Frontal cortex (tissue), 4 donors: ENCODE results near the gene PSEN1. TPM values are rescaled to one million over a fixed set of nuclear protein-coding genes. Genes with fewer than 3 reads are reported as not detected.

ENCODE experiments used
- DNase-seq, 2 donors: peaks; one replicate each; pipeline ENCODE4 v3.0.0; 2012; ENCODE audit warnings: low spot score in 2 of 2
- FAIRE-seq: peaks from 2 replicates; lab custom pipeline; 2012; peaks lifted over from hg19 to GRCh38; lab: Jason Lieb, UNC
- total RNA-seq: library from RNA; depleted of rRNA; stranded (reverse); fragments of >200 nt; gene quantifications from one replicate; pipeline ENCODE4 v1.2.3, GENCODE V29; 2014
- donor health status: control.
- donor health status: control.
- donor health status: control.

The PSEN1 gene
- total RNA-seq: 72.2 TPM

DNA sequence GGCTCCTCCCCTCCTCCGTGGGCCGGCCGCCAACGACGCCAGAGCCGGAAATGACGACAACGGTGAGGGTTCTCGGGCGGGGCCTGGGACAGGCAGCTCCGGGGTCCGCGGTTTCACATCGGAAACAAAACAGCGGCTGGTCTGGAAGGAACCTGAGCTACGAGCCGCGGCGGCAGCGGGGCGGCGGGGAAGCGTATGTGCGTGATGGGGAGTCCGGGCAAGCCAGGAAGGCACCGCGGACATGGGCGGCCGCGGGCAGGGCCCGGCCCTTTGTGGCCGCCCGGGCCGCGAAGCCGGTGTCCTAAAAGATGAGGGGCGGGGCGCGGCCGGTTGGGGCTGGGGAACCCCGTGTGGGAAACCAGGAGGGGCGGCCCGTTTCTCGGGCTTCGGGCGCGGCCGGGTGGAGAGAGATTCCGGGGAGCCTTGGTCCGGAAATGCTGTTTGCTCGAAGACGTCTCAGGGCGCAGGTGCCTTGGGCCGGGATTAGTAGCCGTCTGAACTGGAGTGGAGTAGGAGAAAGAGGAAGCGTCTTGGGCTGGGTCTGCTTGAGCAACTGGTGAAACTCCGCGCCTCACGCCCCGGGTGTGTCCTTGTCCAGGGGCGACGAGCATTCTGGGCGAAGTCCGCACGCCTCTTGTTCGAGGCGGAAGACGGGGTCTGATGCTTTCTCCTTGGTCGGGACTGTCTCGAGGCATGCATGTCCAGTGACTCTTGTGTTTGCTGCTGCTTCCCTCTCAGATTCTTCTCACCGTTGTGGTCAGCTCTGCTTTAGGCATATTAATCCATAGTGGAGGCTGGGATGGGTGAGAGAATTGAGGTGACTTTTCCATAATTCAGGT lies at the start of gene PSEN1:
PSEN1 (plus strand) TSS at position 121 of the 839 bp plus-strand sequence. CDS start 11,513 bp downstream, outside the sequence.
- FAIRE-seq (no peak), DNase-seq (peak; percentile 92 to 99)

DNA sequence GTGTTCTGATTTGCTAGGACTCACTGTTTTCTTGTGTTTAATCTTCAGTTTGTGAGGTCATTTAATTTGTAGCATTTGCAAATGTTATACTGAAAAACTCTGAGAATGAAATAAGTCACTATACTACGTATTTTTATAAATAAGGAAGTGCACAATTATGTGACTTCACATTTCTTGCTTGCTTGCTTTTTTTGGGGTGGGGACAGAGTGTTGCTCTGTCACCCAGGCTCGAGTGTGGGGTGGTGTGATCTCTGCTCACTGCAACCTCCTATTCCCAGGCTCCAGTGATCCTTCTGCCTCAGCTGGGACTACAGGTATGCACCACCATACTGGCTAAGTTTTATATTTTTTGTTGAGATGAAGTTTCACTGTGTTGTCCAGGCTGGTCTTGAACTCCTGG lies 45.3 kb upstream of the PSEN1 start:
- DNase-seq: no peak
- FAIRE-seq: no peak

DNA sequence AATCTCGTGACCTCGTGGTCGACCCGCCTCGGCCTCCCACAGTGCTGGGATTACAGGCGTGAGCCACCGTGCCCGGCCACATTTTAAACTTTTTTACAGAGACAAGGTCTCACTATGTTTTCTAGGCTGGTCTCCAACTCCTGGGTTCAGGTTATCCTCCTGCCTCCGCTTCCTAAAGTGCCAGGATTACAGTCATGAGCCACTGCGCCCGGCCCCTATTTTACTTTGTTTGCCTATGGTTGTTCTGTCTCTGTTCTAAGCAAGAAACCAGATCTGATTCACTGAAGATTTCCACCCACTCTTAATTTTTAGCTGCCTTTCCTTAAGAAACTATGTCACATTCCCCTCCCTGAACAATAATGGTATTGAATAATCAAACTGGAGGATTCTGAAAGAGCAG lies 38.9 kb upstream of the PSEN1 start:
- DNase-seq (no peak), FAIRE-seq (no peak)

DNA sequence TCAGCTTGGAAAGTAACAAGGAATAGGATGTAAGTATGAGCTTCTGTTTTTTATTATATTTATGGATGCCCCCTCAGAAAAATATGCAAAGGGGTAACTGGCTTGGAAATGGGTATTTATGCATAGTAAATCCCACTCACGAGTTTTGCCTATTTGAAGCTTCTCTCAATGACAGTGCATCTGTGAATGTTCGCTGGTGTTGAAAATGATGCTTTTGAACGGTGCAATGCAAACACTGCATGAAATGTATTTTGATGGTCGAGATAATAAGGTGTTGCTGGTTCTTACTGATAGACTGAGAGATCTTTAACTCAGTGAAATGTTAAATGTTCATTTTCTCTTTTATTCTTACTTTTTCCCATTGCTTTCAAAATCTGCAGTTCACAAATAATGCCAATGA lies 36.0 kb upstream of the PSEN1 start:
- DNase-seq (no peak), FAIRE-seq (no peak)

DNA sequence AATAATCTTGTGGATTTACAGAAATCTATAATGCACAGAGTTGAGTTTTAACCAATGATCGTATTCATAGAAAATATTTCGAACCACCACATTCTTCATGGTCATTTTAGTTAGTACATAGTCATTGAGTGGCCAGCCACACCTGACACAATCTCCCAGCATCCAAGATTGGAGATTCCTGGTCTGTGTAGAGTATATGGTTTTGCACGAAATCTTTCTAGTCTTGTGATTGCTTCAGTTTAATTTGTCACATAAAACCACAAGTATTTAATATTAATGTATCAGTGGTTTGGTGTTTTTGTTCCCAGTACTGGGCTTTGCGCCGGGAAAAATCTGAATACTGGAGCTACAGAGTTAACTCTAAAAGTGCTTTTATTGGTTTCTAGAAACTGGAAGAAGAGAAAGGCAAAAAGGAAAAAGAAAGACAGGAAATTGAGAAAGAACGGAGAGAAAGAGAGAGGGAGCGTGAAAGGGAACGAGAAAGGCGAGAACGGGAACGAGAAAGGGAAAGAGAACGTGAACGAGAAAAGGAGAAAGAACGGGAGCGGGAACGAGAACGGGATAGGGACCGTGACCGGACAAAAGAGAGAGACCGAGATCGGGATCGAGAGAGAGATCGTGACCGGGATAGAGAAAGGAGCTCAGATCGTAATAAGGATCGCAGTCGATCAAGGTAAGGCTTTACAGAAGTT lies 33.4 kb upstream of the PSEN1 start:
- no peak for FAIRE-seq
- DNase-seq: no peak

DNA sequence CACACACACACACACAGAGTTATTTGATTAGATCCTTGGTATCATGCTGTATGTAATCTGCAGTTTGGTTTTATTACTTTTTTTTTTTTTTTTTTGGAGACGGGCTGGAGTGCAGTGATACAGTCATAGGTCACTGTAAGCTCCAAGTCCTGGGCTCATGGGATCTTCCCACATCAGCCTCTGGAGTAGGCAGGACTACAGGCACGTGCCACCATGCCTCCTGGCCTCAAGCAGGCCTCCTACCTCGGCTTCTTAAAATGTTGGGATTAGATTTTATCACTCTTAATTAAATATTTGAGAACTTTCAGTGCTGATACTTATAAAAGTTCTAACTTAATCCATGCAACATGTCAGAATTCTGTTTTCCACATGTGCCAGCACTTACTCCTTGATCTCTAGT lies 31.3 kb upstream of the PSEN1 start:
- DNase-seq: no peak
- no peak for FAIRE-seq

DNA sequence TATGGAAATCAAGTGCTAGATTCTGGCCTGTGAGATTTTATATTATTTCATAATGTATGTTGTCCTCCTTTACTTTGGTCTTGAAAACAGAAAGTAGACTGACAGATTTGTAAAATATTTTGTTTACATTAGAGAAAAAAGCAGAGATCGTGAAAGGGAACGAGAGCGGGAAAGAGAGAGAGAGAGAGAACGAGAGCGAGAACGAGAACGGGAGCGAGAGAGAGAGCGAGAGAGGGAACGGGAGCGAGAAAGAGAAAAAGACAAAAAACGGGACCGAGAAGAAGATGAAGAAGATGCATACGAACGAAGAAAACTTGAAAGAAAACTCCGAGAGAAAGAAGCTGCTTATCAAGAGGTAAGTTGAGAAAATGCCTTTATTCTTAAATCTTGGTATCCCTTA lies 30.6 kb upstream of the PSEN1 start:
- DNase-seq (no peak), FAIRE-seq (no peak)

DNA sequence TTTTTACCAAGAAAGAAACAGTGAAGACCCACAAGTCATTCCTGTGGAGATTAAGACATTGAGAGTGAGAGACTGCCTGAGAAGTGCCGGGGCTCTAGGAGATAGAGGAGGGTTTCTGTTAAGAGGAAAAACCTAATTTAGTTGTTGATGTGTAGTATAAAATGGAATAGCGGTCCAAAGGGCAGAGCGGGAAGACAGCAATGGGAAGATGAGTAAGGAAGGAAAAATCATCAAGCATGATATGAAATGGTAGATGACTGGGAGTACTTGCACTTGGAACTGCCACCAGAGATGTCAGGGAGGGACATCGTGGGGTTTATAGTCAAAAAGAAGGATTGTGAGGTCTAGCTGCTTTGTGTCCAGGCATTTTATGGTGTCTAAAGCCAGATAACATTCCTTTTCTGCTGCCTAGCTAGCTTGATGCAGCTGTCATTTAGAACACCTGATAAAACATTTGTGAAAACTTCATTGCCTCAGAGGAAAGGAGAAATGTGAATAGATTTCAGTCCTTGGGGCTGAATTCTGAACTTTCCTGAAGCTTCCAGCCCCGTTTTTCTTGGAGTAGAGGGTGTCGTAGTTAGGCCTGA lies 20.1 kb upstream of the PSEN1 start:
- DNase-seq (no peak), FAIRE-seq (no peak)

DNA sequence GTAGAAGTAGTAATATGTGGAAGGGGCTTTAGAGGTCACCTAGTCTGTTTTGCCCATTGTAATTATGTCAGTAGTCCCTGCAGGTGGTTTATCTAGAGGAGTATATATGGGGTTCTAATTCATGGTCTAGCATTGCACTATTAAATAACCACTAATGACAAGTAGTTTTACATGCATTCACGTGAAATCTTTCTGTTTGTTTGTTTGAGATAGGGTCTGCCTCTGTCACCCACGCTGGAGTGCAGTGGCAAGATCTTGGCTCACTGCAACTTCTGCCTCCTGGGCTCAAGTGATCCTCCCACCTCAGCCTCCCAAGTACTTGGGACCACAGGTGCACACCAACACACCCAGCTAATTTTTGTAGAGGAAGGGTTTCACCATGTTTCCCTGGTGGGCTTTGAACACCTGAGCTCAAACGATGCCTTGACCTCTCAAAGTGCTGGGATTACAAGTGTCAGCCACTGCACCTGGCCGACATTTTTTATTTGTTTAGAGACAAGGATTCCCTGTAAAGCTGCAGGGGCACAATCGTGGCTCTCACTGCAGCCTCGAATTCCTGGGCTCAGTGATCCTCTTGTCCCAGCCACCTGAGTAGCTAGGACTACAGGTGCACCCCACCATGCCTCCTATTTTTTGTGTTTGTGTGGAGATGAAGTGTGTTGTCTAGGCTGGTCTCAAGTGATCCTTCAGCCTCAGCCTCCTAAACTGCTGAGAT lies 12.0 kb upstream of the PSEN1 start:
- FAIRE-seq (no peak), DNase-seq (no peak)

DNA sequence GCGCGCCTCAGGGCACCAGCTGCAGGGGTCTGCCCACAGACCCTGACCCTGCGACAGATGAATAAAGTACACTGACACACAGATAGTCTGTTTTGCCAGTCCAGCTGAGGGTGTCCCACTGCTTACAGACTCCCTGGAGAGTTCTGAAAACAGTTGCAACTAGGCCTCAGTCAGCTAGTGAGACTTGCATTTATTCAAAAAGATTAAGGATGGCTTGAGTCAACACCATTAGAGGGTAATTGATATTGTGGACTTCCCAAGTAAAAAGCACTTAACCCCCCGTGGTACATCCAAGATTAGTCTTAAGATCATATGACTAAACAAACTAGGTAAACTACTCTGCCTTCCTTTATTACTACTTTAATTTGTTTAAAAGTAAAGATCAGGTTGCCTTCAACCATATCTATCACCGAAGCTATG lies 11.1 kb upstream of the PSEN1 start:
- FAIRE-seq: no peak

DNA sequence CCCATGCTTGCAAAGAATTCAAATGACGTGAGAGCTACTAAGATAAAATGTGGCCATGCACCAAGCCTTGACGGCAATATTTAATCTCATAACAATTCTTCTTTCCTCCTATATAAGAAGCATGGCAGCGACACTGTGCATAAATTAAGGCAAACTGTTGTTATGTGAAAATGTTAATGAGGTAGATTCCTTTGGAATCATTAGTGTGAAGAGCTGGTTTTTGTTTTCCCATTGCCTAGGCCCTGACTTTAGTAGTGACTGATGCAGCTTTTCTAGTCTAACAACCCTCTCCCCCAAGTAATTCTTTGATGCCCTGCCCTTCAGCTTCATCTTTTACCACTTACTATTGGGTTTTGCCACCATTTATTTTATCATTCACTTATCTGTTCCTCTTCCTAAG lies 10.6 kb upstream of the PSEN1 start:
- DNase-seq (no peak), FAIRE-seq (no peak)

More for the DNA sequence above, 11.1 kb upstream of the PSEN1 start:
- no peak for DNase-seq

DNA sequence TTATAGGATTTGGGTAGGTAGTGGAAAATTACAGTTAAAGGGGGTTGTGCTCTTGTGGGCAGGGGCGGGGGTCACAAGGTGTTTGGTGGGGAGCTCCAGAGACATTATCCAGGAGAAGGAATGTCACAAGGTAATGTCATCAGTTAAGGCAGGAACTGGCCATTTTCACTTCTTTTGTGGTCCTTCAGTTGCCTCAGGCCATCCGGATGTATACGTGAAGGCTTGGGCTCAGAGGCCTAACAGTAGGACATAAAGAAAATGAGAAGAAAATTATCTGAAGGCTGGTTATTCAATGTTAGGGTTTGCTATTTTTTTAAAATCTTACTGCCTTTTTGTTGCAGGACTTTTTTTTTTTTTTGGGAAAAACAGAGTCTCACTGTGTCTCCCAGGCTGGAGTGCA lies 2.5 kb upstream of the PSEN1 start:
- no peak for FAIRE-seq
- DNase-seq: no peak

DNA sequence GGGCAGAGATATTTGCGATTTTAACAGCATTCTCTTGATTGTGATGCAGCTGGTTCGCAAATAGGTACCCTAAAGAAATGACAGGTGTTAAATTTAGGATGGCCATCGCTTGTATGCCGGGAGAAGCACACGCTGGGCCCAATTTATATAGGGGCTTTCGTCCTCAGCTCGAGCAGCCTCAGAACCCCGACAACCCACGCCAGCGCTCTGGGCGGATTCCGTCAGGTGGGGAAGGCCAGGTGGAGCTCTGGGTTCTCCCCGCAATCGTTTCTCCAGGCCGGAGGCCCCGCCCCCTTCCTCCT lies 271 bp upstream of the PSEN1 start:
- no peak for FAIRE-seq
- no peak for DNase-seq

DNA sequence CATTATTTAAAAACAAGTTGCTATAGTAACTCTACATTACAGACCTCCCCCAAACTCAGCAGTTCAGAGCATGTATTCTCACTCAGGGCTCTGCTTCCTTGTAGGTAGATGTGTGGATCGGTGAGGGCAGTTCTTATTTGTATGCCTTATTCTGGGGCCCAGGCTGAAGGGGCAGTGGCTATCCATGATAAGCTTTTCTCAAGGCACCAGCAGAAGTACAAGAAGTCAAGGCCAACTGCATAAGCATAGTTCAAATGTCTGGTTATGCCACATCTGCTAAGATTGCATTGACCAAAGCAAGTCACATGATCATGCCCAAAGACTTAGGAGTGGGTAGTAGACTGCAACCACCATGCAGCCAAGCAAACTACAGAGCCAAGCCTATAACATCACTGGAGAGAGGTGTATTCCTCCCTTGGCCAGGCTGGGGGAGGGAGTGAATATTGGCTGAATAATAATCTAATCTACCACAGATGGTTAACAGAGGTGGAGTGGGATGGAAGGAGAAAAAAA lies 4.6 kb downstream of the PSEN1 start:
- FAIRE-seq (no peak), DNase-seq (no peak)

DNA sequence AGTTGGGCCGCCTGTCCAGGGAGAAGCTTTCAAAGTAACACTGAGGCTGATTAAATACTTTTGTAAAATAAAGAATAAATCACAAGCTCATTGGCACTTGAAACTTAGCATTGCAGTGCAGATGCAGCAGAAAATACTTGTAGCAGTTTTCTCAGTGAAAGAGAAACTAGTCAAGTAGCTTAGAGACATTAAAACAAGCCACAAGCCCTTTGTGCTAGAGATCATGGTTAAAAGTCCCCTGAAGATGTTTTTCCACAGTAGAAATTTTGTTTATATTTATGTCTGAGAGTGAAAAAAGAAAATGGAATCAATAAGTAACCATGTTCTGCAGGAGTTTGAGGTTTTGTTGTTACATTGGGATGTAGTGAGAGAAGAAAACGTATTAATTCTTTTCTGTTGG lies 5.9 kb downstream of the PSEN1 start:
- FAIRE-seq (no peak), DNase-seq (no peak)

DNA sequence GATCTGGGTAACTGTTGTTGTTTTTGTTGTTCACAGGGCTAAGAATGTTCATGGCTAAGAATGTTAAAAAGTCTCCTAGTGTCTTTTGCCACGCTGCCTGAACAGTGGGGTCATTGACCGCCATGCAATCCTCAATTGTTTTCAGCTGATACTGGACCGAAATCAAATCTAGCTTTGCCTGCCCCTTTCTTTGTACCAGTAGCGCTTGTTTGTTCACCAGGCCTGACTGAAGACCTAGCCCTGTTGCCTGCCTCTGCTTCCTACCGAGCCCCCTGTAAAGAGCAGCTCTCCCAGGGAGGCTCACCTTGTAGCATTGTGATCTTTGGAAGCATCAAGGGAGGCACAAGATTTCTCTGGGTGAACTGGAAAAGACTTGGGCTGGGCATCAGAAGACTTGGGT lies 6.7 kb downstream of the PSEN1 start:
- DNase-seq (peak; percentile 32 to 50), FAIRE-seq (no peak)

DNA sequence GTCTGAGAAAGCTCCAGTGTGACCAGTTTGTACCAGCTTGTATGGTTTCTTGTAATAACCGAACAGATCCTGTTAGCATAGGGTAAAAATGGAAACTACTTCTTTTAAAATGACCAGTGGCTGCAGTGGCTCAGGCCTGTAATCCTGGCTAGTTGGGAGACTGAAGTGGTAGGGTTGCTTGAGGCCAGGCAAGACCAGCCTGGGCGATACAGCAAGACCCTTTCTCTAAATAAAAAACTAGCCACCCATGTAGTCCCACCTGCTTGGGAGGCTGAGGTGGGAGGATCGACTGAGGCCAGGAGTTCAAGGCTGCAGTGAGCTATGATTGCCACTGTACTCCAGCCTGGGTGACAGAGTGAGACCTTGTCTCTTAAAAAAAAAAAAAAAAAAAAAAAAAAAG lies 7.3 kb downstream of the PSEN1 start:
- FAIRE-seq (no peak), DNase-seq (no peak)

DNA sequence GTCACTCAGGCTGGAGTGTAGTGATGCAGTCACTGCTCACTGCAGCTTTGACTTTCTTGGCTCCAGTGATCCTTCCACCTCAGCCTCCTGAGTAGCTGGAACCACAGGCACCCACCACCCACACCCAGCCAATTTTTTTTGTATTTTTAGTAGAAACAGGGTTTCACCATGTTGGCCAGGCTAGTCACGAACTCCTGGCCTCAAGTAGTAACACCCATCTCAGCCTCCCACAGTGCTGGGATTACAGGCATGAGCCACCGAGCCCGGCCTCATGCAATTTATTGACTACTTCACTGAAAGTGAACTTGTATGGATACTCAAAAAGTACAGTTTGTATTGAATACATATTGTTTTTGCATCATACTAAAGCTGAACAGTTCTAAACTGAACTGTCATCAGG lies 9.1 kb downstream of the PSEN1 start:
- FAIRE-seq: no peak

DNA sequence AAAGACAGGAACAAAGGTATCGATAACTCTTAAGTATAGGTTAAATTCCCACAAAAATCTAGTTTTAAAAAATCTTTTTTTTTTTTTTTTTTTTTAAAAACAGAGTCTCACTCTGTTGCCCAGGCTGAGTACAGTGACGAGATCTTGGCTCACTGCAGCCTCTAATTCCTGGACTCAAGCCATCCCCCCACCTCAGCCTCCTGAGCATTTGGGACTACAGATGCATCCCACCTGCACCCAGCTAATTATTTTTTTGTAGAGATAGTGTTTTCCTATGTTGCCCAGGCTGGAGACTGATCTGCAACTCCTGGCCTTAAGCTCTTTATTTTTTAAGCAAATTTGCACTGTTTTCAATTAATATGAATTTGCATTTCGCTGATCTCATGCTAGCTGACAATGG lies 9.8 kb downstream of the PSEN1 start:
- no peak for DNase-seq
- no peak for FAIRE-seq

More for the DNA sequence above, 9.1 kb downstream of the PSEN1 start:
- no peak for DNase-seq

DNA sequence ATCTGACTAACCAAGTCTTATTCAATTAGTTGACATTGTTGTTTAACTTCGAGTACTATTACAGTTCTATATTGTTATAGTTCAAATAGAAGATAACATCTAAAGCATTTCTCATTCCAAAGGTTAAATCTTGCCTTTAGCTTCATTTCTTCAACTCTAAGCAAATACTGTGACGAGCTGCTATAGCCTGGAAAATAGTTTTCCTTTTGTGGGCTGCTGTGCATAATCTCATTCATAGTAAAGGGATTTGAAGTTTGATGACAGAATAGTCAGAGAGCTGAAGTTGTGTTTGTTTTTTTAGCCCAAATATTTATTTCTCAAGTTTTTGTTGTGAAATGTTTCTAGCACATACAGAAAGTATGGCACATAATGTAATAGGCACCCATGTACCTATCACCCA lies 13.4 kb downstream of the PSEN1 start:
- DNase-seq: no peak
- FAIRE-seq: no peak
